Stimulated activated naive CD8-positive, alpha-beta T cell treated with anti-CD3 and anti-CD28 coated beads, Interleukin-15, Interleukin-2, amounts not matched to agents 100 ng/mL and 50 ng/mL, for 24 hours (primary cell): ENCODE data around the gene CSTA.
"Not testable (repeated sequence)": the region's sequence is repeated elsewhere in the genome, so short reads cannot be mapped to it uniquely, and the experiment has no call there.

Experiments
- H3K27ac Mint-ChIP-seq: one replicate; pipeline ENCODE4 v1.8.0; 2021; ENCODE audit warnings: mild to moderate bottlenecking, mixed read lengths
- H3K27me3 Mint-ChIP-seq: one replicate; pipeline ENCODE4 v1.8.0; 2021; ENCODE audit warnings: mixed read lengths
- H3K36me3 Mint-ChIP-seq: one replicate; pipeline ENCODE4 v1.8.0; 2021; ENCODE audit warnings: low read depth, mixed read lengths
- H3K4me1 Mint-ChIP-seq: one replicate; pipeline ENCODE4 v1.8.0; 2021; ENCODE audit warnings: low read depth, mixed read lengths
- H3K4me3 Mint-ChIP-seq: one replicate; pipeline ENCODE4 v1.8.0; 2021; ENCODE audit warnings: mild to moderate bottlenecking, mixed read lengths
- H3K9me3 Mint-ChIP-seq: one replicate; pipeline ENCODE4 v1.8.0; 2021; ENCODE audit warnings: mixed read lengths

The CSTA gene

GRCh38 chr3:122351612-122352011 lies 26.6 kb downstream of the CSTA start:
- peaks cover 5% of the 10 kb centered on the region for H3K27me3 Mint-ChIP-seq
- H3K4me1 Mint-ChIP-seq: no peaks in the 10 kb centered on the region
- no peak overlapping the region for H3K4me3 Mint-ChIP-seq
- H3K36me3 Mint-ChIP-seq: peaks cover 3% of the 10 kb centered on the region
- H3K27ac Mint-ChIP-seq: no peak overlapping the region
- H3K9me3 Mint-ChIP-seq: no peaks in the 10 kb centered on the region

GRCh38 chr3:122353215-122353614 lies 28.2 kb downstream of the CSTA start:
- Mint-ChIP-seq H3K4me3 (no peak overlapping the region), H3K36me3 (peaks cover 17% of the 10 kb centered on the region), H3K27me3 (no peaks in the 10 kb centered on the region), H3K9me3 (no peaks in the 10 kb centered on the region), H3K4me1 (no peaks in the 10 kb centered on the region), H3K27ac (no peak overlapping the region)

GRCh38 chr3:122353893-122354401 lies 28.9 kb downstream of the CSTA start:
- Mint-ChIP-seq H3K4me1 (no peaks in the 10 kb centered on the region), H3K27ac (no peak overlapping the region)

GRCh38 chr3:122355612-122356011 lies 30.6 kb downstream of the CSTA start:
- H3K27me3 Mint-ChIP-seq: no peaks in the 10 kb centered on the region
- peaks cover 31% of the 10 kb centered on the region for H3K36me3 Mint-ChIP-seq
- H3K9me3 Mint-ChIP-seq: no peaks in the 10 kb centered on the region
- no peaks in the 10 kb centered on the region for H3K4me1 Mint-ChIP-seq
- H3K27ac Mint-ChIP-seq: no peak overlapping the region
- no peak overlapping the region for H3K4me3 Mint-ChIP-seq

More at GRCh38 chr3:122353893-122354401, 28.9 kb downstream of the CSTA start:
- peaks cover 24% of the 10 kb centered on the region for H3K36me3 Mint-ChIP-seq
- H3K27me3 Mint-ChIP-seq: no peaks in the 10 kb centered on the region
- no peak overlapping the region for H3K4me3 Mint-ChIP-seq
- no peaks in the 10 kb centered on the region for H3K9me3 Mint-ChIP-seq

GRCh38 chr3:122356402-122356801 lies 31.4 kb downstream of the CSTA start:
- no peak overlapping the region for H3K4me3 Mint-ChIP-seq
- H3K27ac Mint-ChIP-seq: no peak overlapping the region
- H3K27me3 Mint-ChIP-seq: no peaks in the 10 kb centered on the region
- peaks cover 35% of the 10 kb centered on the region for H3K36me3 Mint-ChIP-seq
- no peaks in the 10 kb centered on the region for H3K9me3 Mint-ChIP-seq
- no peaks in the 10 kb centered on the region for H3K4me1 Mint-ChIP-seq

GRCh38 chr3:122357828-122358702 lies 33.0 kb downstream of the CSTA start:
- Mint-ChIP-seq H3K4me1 (no peaks in the 10 kb centered on the region), H3K9me3 (no peaks in the 10 kb centered on the region), H3K27ac (no peak overlapping the region), H3K27me3 (no peaks in the 10 kb centered on the region), H3K36me3 (peaks cover 47% of the 10 kb centered on the region), H3K4me3 (no peak overlapping the region)

- peaks cover 53% of the 10 kb centered on the region for H3K36me3 Mint-ChIP-seq
Observed at GRCh38 chr3:122358703-122359032, 33.6 kb downstream of the CSTA start.

GRCh38 chr3:122362026-122362425 lies 37.0 kb downstream of the CSTA start:
- Mint-ChIP-seq H3K4me3 (no peak overlapping the region), H3K9me3 (no peaks in the 10 kb centered on the region), H3K4me1 (peaks cover 11% of the 10 kb centered on the region), H3K27ac (no peak overlapping the region), H3K36me3 (peaks cover 74% of the 10 kb centered on the region), H3K27me3 (no peaks in the 10 kb centered on the region)

More at GRCh38 chr3:122358703-122359032, 33.6 kb downstream of the CSTA start:
- Mint-ChIP-seq H3K27ac (no peak overlapping the region), H3K4me3 (no peak overlapping the region), H3K4me1 (no peaks in the 10 kb centered on the region), H3K9me3 (no peaks in the 10 kb centered on the region), H3K27me3 (no peaks in the 10 kb centered on the region)

GRCh38 chr3:122364490-122364889 lies 39.4 kb downstream of the CSTA start:
- Mint-ChIP-seq H3K27ac (no peak overlapping the region), H3K4me3 (no peak overlapping the region), H3K4me1 (peaks cover 15% of the 10 kb centered on the region), H3K9me3 (no peaks in the 10 kb centered on the region), H3K27me3 (no peaks in the 10 kb centered on the region), H3K36me3 (peaks cover 74% of the 10 kb centered on the region)

- Mint-ChIP-seq H3K4me1 (peaks cover 15% of the 10 kb centered on the region), H3K4me3 (no peak overlapping the region), H3K27ac (no peak overlapping the region), H3K27me3 (no peaks in the 10 kb centered on the region), H3K36me3 (peaks cover 78% of the 10 kb centered on the region), H3K9me3 (no peaks in the 10 kb centered on the region)
Observed at GRCh38 chr3:122365073-122365472, 40.0 kb downstream of the CSTA start.

- Mint-ChIP-seq H3K27ac (peak overlapping the region; percentile 67), H3K36me3 (peaks cover 80% of the 10 kb centered on the region), H3K4me1 (peaks cover 15% of the 10 kb centered on the region)
- H3K27me3 Mint-ChIP-seq, H3K4me3 Mint-ChIP-seq, H3K9me3 Mint-ChIP-seq: not testable (repeated sequence)
Observed at GRCh38 chr3:122365582-122366378, 40.7 kb downstream of the CSTA start.

GRCh38 chr3:122366379-122366749 lies 41.3 kb downstream of the CSTA start:
- H3K4me3 Mint-ChIP-seq: no peak overlapping the region
- peaks cover 82% of the 10 kb centered on the region for H3K36me3 Mint-ChIP-seq
- H3K27me3 Mint-ChIP-seq: no peaks in the 10 kb centered on the region
- no peaks in the 10 kb centered on the region for H3K9me3 Mint-ChIP-seq
- peaks cover 15% of the 10 kb centered on the region for H3K4me1 Mint-ChIP-seq
- no peak overlapping the region for H3K27ac Mint-ChIP-seq

GRCh38 chr3:122374034-122374433 lies 49.0 kb downstream of the CSTA start:
- Mint-ChIP-seq H3K4me1 (peaks cover 20% of the 10 kb centered on the region), H3K27ac (no peak overlapping the region), H3K36me3 (peaks cover 62% of the 10 kb centered on the region), H3K9me3 (no peaks in the 10 kb centered on the region), H3K4me3 (no peak overlapping the region), H3K27me3 (no peaks in the 10 kb centered on the region)

GRCh38 chr3:122377975-122378374 lies 52.9 kb downstream of the CSTA start:
- H3K4me3 Mint-ChIP-seq: peak overlapping the region; percentile 1
- H3K36me3 Mint-ChIP-seq: peaks cover 61% of the 10 kb centered on the region
- H3K27ac Mint-ChIP-seq: peak overlapping the region; percentile 37
- peaks cover 51% of the 10 kb centered on the region for H3K4me1 Mint-ChIP-seq
- H3K9me3 Mint-ChIP-seq: no peaks in the 10 kb centered on the region
- no peaks in the 10 kb centered on the region for H3K27me3 Mint-ChIP-seq
